Ascending aorta (tissue), 2 donors: ENCODE data around the gene UAP1L1. TPM values are rescaled to one million over a fixed set of nuclear protein-coding genes. Genes with fewer than 3 reads are reported as not detected.
"Not testable (repeated sequence)": the region's sequence is repeated elsewhere in the genome, so short reads cannot be mapped to it uniquely, and the experiment has no call there.

ENCODE experiments used
- DNase-seq, 2 donors: peaks; one replicate each; pipeline ENCODE4 v3.0.0-alpha.2; 2019; ENCODE audit warnings: low spot score in 2 of 2
- H3K27ac ChIP-seq, 2 donors: fragments of 200-600 bp; sonication (generic); one replicate each; pipeline ENCODE4 v1.5.1; 2016 to 2017; ENCODE audit warnings: mild to moderate bottlenecking in 1 of 2
- H3K27me3 ChIP-seq: fragments of 200-600 bp; sonication (generic); one replicate; pipeline ENCODE4 v1.5.1; 2017
- H3K36me3 ChIP-seq, 2 donors: fragments of 200-600 bp; sonication (generic); one replicate each; pipeline ENCODE4 v1.5.1; 2016
- H3K4me1 ChIP-seq, 2 donors: fragments of 200-600 bp; sonication (generic); one replicate each; pipeline ENCODE4 v1.5.1; 2016 to 2017; ENCODE audit warnings: mild to moderate bottlenecking in 1 of 2
- H3K4me3 ChIP-seq, 2 donors: fragments of 200-600 bp; sonication (generic); one replicate each; pipeline ENCODE4 v1.5.1; 2016 to 2017; ENCODE audit warnings: mild to moderate bottlenecking in 1 of 2
- H3K9me3 ChIP-seq, 2 donors: fragments of 200-600 bp; sonication (generic); one replicate each; pipeline ENCODE4 v1.5.1; 2016
- intact Hi-C: fragments of 100-400 bp; cut with DNase I; formaldehyde crosslinking; loops from one replicate; pipeline ENCODE4 v1.15.1; 2023
- total RNA-seq: library from RNA; depleted of rRNA; stranded (reverse); fragments of >200 nt; gene quantifications from one replicate; pipeline ENCODE4 v1.1.0, GENCODE V29; 2016
- TF ChIP-seq, protein P1 (sequence below), 3 experiments: fragments of 200-600 bp in 2 of 3; fragments of 450-650 bp in 1 of 3; sonication (generic) in 2 of 3; IDR thresholded peaks; one replicate each; pipeline ENCODE4 v1.5.1; 2016 to 2019; ENCODE audit warnings: antibody characterized with exemption in 3 of 3, mild to moderate bottlenecking in 1 of 3, moderate library complexity in 1 of 3

Gene UAP1L1
- total RNA-seq, 1 donor from 2014 or later: 17.1 TPM

DNA sequence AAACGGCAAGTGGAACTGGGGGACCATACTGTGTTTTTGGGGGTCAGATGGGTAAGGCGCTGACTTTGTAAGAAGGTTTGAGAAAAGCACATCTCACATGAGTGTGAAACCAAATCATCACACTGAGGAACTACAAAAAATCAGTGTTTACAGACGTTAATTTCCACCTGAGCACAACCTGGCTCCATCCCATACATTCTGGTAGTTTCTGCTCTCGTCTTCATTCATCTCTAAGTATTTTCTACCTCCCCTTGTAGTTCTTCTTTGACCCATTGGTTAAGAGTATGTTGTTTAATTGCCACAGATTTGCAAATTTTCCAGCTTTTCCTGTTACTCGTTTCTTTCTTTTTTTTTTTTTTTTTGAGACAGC lies 46.1 kb downstream of the UAP1L1 start:
- Histone ChIP-seq H3K9me3 (no peaks in the 10 kb centered on the region), H3K27ac (no peak overlapping the region), H3K4me3 (no peak overlapping the region), H3K27me3 (no peaks in the 10 kb centered on the region), H3K4me1 (peaks cover 5 to 8% of the 10 kb centered on the region in 2 donors), H3K36me3 (no peaks in the 10 kb centered on the region)
- TF ChIP-seq, protein P1, sequence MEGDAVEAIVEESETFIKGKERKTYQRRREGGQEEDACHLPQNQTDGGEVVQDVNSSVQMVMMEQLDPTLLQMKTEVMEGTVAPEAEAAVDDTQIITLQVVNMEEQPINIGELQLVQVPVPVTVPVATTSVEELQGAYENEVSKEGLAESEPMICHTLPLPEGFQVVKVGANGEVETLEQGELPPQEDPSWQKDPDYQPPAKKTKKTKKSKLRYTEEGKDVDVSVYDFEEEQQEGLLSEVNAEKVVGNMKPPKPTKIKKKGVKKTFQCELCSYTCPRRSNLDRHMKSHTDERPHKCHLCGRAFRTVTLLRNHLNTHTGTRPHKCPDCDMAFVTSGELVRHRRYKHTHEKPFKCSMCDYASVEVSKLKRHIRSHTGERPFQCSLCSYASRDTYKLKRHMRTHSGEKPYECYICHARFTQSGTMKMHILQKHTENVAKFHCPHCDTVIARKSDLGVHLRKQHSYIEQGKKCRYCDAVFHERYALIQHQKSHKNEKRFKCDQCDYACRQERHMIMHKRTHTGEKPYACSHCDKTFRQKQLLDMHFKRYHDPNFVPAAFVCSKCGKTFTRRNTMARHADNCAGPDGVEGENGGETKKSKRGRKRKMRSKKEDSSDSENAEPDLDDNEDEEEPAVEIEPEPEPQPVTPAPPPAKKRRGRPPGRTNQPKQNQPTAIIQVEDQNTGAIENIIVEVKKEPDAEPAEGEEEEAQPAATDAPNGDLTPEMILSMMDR (IDR thresholded peaks at IDR 0.05): no peak
- intact Hi-C loops: no loop called here
- DNase-seq: no peak

DNA sequence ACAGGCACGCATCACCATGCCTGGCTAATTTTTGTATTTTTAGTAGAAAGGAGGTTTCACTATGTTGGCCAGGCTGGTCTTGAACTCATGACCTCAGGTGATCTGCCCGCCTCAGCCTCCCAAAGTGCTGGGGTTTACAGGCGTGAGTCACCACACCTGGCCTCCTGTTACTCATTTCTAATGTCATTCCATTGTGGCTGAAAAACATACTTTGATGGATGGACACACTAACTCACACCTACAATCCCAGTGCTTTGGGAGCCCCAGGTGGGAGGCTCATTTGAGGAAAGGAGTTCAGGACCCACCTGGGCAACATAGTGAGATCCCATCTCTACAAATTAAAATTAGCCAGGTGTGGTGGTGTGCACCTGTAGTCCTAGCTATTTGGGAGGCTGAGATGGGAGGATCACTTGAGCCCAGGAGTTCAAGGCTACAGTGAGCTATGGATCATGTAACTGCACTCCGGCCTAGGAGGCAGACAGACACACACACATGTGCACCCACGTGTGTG lies 46.7 kb downstream of the UAP1L1 start:
- H3K4me3 ChIP-seq, H3K27me3 ChIP-seq, DNase-seq, H3K36me3 ChIP-seq, H3K9me3 ChIP-seq, intact Hi-C loops, H3K27ac ChIP-seq: not testable (repeated sequence)
- peaks cover 7 to 12% of the 10 kb centered on the region in 2 donors for H3K4me1 ChIP-seq

DNA sequence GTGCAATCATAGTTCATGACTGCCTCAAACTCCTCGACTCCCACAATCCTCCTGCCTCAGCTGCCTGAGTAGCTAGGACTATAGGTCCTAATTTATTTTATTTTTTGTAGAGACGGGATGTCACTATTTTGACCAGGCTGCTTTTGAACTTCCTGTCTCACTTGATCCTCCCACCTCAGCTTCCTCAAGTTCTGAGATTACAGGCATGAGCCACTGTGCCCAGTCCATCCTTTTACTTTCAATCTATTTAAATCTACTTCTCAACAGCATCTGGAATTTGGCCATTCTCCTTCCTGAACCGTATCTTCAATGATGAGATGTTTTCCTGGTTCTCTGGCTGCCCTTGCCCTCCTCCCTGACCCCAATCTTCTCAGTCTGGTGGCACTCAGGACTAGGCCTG lies 49.5 kb downstream of the UAP1L1 start:
- no peak for DNase-seq
- intact Hi-C loops: no loop called here
- Histone ChIP-seq H3K4me1 (peaks cover 7 to 12% of the 10 kb centered on the region in 2 donors), H3K9me3 (no peaks in the 10 kb centered on the region), H3K27ac (peak overlapping the region; percentile 43 to 45), H3K27me3 (no peaks in the 10 kb centered on the region), H3K36me3 (no peaks in the 10 kb centered on the region), H3K4me3 (peak overlapping the region in 1 of 2 donors; percentile 81)
- TF ChIP-seq, protein P1 (IDR thresholded peaks at IDR 0.05): no peak

DNA sequence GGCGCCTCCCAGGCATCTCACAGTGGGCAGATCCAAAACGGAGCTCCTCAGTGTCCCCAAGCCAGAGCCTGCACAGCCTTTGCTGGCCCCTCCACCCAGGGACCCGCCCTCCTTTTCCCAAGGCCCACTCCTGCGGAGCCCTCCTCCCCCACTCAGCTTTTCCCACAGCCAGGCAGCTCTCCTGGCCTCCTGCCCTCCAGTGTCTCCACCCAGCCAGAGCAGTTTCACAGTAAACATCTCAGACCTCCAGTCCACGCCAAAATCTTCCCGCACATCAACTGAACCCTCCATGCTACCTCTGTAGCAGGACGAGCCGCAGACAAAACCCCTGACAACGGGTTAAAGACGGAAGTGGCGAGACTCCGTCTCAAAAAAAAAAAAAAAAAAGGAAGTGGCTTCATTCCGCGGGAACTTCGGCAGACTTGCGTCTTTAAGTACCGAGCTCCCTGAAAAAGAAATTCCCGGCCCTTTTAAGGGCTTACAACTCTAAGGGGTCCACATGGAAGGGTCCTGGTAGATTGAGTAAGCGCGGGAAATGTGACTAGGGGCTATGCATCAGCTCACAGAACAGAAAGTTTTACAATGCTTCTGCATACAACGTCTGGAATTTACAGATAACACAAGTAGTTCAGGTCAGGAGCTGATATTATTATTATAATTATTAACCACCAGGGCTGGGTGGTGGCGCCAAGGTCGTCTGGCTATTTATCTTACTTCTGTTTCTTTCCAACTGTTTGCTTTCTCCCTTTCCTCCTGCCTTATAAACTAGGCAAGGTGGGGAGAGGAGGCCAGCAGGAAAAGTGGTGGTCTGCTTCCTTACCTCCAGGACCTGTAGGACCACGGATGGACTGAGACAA lies 50.2 kb downstream of the UAP1L1 start:
- Histone ChIP-seq H3K27ac (peak overlapping the region; percentile 43 to 45), H3K27me3 (no peaks in the 10 kb centered on the region), H3K36me3 (no peaks in the 10 kb centered on the region), H3K4me3 (peak overlapping the region; percentile 44 to 81), H3K9me3 (no peaks in the 10 kb centered on the region), H3K4me1 (peaks cover 7 to 12% of the 10 kb centered on the region in 2 donors)
- DNase-seq: no peak
- intact Hi-C loops: no loop called here
- TF ChIP-seq, protein P1 (IDR thresholded peaks at IDR 0.05): no peak

DNA sequence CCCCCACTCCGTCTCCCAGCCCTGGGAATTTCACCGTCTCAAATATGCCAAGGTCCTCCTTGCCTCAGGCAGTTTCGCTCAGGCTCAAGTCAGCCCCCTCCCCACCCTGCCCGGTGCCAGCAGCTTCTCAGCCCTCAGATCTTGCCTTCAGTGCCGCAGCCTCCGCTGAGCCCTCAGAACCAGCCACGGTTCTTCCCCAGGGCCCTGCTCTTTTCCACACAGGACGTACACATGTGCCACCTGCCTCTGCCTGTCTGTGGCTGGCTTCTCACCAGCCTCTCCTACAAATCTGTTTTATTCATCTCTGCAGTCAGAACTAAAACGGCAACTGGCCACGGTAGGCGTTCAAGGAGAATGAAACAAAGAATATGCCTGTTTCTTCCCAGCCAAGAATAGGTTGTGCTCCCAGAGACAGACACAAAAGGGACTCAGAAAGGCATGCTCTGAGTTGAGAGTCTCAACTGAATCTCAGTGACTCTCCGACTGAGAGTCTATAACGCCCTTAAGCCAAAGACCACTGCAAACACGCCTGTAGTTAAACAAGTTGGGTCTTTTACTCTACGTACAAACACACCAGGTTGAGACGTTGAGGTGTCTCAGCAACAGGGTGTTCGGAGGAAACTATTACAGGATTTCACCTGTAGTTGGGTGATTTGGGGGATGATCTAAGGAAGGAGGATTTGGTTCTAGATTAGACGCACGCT lies 51.0 kb downstream of the UAP1L1 start:
- peak overlapping the region; percentile 73 to 81 for H3K4me3 ChIP-seq
- H3K36me3 ChIP-seq: no peaks in the 10 kb centered on the region
- TF ChIP-seq, protein P1 (IDR thresholded peaks at IDR 0.05): no peak
- intact Hi-C loops: no loop called here
- no peaks in the 10 kb centered on the region for H3K27me3 ChIP-seq
- peak overlapping the region in 1 of 2 donors; percentile 43 for H3K27ac ChIP-seq
- H3K4me1 ChIP-seq: peaks cover 7 to 12% of the 10 kb centered on the region in 2 donors
- DNase-seq: no peak
- H3K9me3 ChIP-seq: no peaks in the 10 kb centered on the region
